Natural killer cell (primary cell): ENCODE measurements around the gene PIGS. TPM values are rescaled to one million over a fixed set of nuclear protein-coding genes. Genes with fewer than 3 reads are reported as not detected.

Experiments
- ATAC-seq, 3 donors: fragments of 150-1000 bp in 2 of 3; fragments of 200-7000 bp in 1 of 3; cut with Tn5 transposase; 1 replicate in 1 of 3; 2 replicates in 2 of 3; pipeline ENCODE4 v1.10.0; 2021; ENCODE audit warnings: mild to moderate bottlenecking in 2 of 3, moderate library complexity in 2 of 3
- DNase-seq, 2 donors: peaks; one replicate each; pipeline versions ENCODE4 v3.0.0 to v3.0.0-alpha.2; 2013 to 2021; ENCODE audit warnings: mixed read lengths in 1 of 2
- H3K27ac ChIP-seq: one replicate; pipeline ENCODE4 v1.5.1; 2013; ENCODE audit warnings: mild to moderate bottlenecking, low read length
- H3K27me3 ChIP-seq: one replicate; pipeline ENCODE4 v1.6.1; 2013; ENCODE audit warnings: low read length; ENCODE audit not compliant: control insufficient read depth, insufficient read depth
- H3K36me3 ChIP-seq: one replicate; pipeline ENCODE4 v1.6.1; 2013; ENCODE audit warnings: low read length; ENCODE audit not compliant: control insufficient read depth, insufficient read depth
- H3K4me1 ChIP-seq: one replicate; pipeline ENCODE4 v1.6.1; 2013; ENCODE audit warnings: low read length; ENCODE audit not compliant: control insufficient read depth, insufficient read depth
- H3K4me3 ChIP-seq: one replicate; pipeline ENCODE4 v1.5.1; 2013; ENCODE audit warnings: low read length
- H3K9me3 ChIP-seq: one replicate; pipeline ENCODE4 v1.6.1; 2013; ENCODE audit warnings: low read length; ENCODE audit not compliant: control insufficient read depth, insufficient read depth
- H3K27ac Mint-ChIP-seq, 2 donors: one replicate each; pipeline ENCODE4 v1.8.0; 2022; ENCODE audit warnings: mild to moderate bottlenecking in 2 of 2, mixed read lengths in 2 of 2, moderate library complexity in 1 of 2
- H3K27me3 Mint-ChIP-seq, 2 donors: one replicate each; pipeline ENCODE4 v1.8.0; 2022; ENCODE audit warnings: low read depth in 2 of 2, mixed read lengths in 2 of 2
- H3K36me3 Mint-ChIP-seq: one replicate; pipeline ENCODE4 v1.8.0; 2022; ENCODE audit warnings: mixed read lengths
- H3K4me1 Mint-ChIP-seq, 2 donors: one replicate each; pipeline ENCODE4 v1.8.0; 2022; ENCODE audit warnings: mixed read lengths in 2 of 2
- H3K4me3 Mint-ChIP-seq: one replicate; pipeline ENCODE4 v1.8.0; 2022; ENCODE audit warnings: mild to moderate bottlenecking, moderate library complexity, mixed read lengths
- H3K9me3 Mint-ChIP-seq, 2 donors: one replicate each; pipeline ENCODE4 v1.8.0; 2022; ENCODE audit warnings: mixed read lengths in 2 of 2
- WGBS: methylation state at CpG from one replicate; pipeline ENCODE4 v1.1.7; 2013; ENCODE audit warnings: missing lambda C conversion rate; ENCODE audit not compliant: insufficient coverage; 5-methylcytosine and 5-hydroxymethylcytosine counted together
- intact Hi-C: fragments of 100-400 bp; cut with micrococcal nuclease; formaldehyde crosslinking; loops from one replicate; pipeline ENCODE4 v1.14.2; 2022
- total RNA-seq, 4 donors: library from RNA; stranded (reverse); fragments of 120-200 nt in 1 of 4; gene quantifications; one replicate each; pipeline versions ENCODE4 v1.2.3 to v1.2.4, GENCODE V29; 2013 to 2022
- TF ChIP-seq, protein P1 (sequence below): fragments of 200-600 bp; IDR thresholded peaks from one replicate; pipeline ENCODE4 v1.8.0; 2022; ENCODE audit warnings: antibody characterized with exemption

Gene PIGS
- total RNA-seq, 3 donors from 2014 or later (not counting 1 experiment from before 2014, with no cell fraction given) = 88.3 to 95.3 (median 92.3) TPM

DNA sequence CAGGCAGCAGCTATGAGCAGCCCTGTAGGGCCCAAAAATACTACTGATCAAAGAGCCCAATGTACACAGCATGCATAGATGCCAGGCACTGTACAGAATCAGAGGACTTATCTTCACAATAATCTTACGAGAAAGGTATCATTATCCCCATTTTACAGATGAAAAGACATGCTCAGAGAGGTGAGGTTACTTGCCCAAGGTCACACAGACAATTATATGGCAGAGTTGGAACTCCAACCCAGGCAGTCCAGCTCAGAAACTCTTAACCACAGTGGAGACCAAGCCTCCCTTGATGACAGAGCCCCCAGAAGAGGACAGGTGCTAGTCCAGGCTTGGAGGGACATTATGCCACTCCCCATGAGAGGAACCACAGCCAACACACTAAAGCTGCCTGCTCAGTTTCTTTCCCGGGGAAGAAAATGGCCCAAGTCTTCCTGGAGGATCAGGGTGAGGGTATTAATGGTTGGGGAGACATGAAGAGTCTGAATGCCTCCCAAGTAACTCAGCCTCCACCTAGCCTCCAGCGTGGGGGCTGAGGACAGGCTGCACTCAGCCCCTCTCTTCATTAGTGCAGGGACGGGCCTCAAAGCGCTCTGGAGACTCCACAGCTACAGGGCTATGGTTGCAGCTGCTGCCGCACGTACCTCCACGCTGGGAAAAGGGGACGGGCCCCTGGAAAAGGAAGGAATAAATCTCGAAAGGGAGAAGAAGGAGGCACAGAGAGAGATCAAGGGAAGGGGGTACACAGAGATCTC lies 19.7 kb downstream of the PIGS start:
- intact Hi-C loops = no loop called here
- DNase-seq (peak in 1 of 2 donors; percentile 34), ATAC-seq (no peak)
- H3K4me3 Mint-ChIP-seq = peak overlapping the region; percentile 92
- peaks cover 57% of the 10 kb centered on the region for H3K4me1 ChIP-seq
- H3K27me3 ChIP-seq = no peaks in the 10 kb centered on the region
- peak overlapping the region; percentile 48 for H3K4me3 ChIP-seq
- no peaks in the 10 kb centered on the region for H3K9me3 Mint-ChIP-seq
- H3K4me1 Mint-ChIP-seq = peaks cover 41 to 63% of the 10 kb centered on the region in 2 donors
- no peaks in the 10 kb centered on the region for H3K27me3 Mint-ChIP-seq
- peaks cover 40% of the 10 kb centered on the region for H3K36me3 ChIP-seq
- TF ChIP-seq, protein P1, sequence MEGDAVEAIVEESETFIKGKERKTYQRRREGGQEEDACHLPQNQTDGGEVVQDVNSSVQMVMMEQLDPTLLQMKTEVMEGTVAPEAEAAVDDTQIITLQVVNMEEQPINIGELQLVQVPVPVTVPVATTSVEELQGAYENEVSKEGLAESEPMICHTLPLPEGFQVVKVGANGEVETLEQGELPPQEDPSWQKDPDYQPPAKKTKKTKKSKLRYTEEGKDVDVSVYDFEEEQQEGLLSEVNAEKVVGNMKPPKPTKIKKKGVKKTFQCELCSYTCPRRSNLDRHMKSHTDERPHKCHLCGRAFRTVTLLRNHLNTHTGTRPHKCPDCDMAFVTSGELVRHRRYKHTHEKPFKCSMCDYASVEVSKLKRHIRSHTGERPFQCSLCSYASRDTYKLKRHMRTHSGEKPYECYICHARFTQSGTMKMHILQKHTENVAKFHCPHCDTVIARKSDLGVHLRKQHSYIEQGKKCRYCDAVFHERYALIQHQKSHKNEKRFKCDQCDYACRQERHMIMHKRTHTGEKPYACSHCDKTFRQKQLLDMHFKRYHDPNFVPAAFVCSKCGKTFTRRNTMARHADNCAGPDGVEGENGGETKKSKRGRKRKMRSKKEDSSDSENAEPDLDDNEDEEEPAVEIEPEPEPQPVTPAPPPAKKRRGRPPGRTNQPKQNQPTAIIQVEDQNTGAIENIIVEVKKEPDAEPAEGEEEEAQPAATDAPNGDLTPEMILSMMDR = no peak
- no peak overlapping the region for H3K27ac ChIP-seq
- peaks cover 7% of the 10 kb centered on the region for H3K36me3 Mint-ChIP-seq
- H3K27ac Mint-ChIP-seq = peak overlapping the region; percentile 87 to 93
- WGBS = 31% methylated on average over 9 of the region's 10 CpGs
- no peaks in the 10 kb centered on the region for H3K9me3 ChIP-seq

DNA sequence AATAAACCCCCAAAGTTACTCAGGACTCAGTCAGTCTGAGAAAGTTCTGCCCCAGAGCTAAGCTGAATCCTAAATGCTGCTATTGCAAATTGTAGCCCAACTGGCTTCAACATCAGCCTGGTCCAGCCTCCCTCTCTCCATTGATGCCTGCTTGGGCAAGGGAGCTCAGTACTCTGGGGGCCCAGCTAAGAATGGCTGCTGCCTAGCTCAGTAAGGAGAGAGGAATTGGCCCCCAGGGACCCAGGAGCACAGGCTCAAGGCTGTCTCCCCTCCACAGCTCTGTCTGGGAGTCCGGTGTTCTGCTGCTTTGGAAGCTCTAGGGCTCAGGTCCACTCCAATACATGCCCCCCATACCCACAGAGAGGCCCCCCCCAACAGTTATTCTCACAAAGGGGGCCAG lies 20.5 kb downstream of the PIGS start:
- H3K4me1 ChIP-seq = peaks cover 57% of the 10 kb centered on the region

DNA sequence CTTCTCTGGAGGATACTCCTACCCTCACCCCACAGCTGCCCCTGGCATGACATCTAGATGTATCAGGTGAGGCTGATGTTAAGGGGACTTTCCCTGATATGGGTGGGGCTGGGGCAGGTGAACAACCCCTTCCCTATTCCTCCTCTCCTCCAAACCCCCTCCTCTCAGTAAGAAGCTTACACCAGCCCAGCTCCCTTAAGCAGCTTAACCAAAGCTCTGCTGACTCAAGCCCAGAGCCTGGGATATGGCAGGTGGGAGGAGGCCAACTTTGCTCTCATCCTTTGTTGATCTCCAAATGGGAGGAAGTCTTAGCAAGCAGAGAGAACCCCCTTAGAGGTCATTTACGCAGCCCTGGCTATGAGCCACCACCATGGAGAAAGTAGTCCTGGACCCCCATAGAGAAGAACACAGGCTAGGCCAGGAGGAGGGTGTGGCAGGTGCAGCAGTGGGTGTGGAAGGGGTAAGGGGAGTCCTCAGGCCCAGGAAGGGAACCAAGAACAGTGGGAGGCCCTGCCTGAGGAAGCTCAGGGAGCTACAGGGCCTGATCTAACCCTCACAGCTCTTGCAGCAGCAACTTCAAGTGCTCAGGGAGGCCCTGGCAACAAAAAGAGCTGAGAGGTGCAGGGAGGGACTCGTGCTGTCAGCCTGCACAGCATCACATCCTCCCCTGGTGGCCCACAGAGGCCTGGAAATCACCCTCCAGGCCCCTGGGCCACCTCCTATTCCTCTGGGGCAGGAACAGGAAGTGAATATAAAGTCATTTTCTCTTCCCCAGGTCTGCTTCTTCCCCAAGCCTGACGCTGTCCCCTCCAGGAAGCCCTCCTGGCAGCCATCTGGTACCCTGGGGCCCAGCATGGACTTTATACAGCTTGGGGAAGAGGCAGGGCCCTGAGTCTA lies 21.8 kb downstream of the PIGS start:
- peak overlapping the region; percentile 88 for H3K27ac ChIP-seq
- H3K4me1 Mint-ChIP-seq = peaks cover 41 to 63% of the 10 kb centered on the region in 2 donors
- no peaks in the 10 kb centered on the region for H3K9me3 Mint-ChIP-seq
- no peaks in the 10 kb centered on the region for H3K9me3 ChIP-seq
- H3K4me3 ChIP-seq = no peak overlapping the region
- ATAC-seq = peak; percentile 68 to 81 (median 68)
- intact Hi-C loops = loop anchor here (2.0 kb wide), 1 partner anchor 21 kb away; the partner anchor contains the start of gene PIGS
- 37% methylated on average over 3 of the region's 3 CpGs for WGBS
- TF ChIP-seq, protein P1 = no peak
- peaks cover 24% of the 10 kb centered on the region for H3K36me3 ChIP-seq
- H3K27me3 Mint-ChIP-seq = no peaks in the 10 kb centered on the region
- peak overlapping the region; percentile 87 to 93 for H3K27ac Mint-ChIP-seq
- peak overlapping the region; percentile 37 for H3K4me3 Mint-ChIP-seq
- H3K27me3 ChIP-seq = no peaks in the 10 kb centered on the region
- peaks cover 57% of the 10 kb centered on the region for H3K4me1 ChIP-seq
- DNase-seq = peak; percentile 50 to 90
- no peaks in the 10 kb centered on the region for H3K36me3 Mint-ChIP-seq

More for the DNA sequence above, 20.5 kb downstream of the PIGS start:
- DNase-seq (peak in 1 of 2 donors; percentile 20), ATAC-seq (no peak)
- Histone ChIP-seq H3K27ac (peak overlapping the region; percentile 88), H3K9me3 (no peaks in the 10 kb centered on the region), H3K4me3 (no peak overlapping the region), H3K36me3 (peaks cover 37% of the 10 kb centered on the region), H3K27me3 (no peaks in the 10 kb centered on the region)
- intact Hi-C loops = no loop called here
- Mint-ChIP-seq H3K36me3 (no peaks in the 10 kb centered on the region), H3K9me3 (no peaks in the 10 kb centered on the region), H3K4me1 (peaks cover 41 to 63% of the 10 kb centered on the region in 2 donors), H3K27me3 (no peaks in the 10 kb centered on the region), H3K27ac (peak overlapping the region; percentile 87 to 93), H3K4me3 (peak overlapping the region; percentile 92)
- WGBS = 92% methylated on average over 1 of the region's 1 CpG
- TF ChIP-seq, protein P1 = no peak
